ENCODE data around the gene MAGEA2.
"Not testable (repeated sequence)": the region's sequence is repeated elsewhere in the genome, so short reads cannot be mapped to it uniquely, and the experiment has no call there.

MAGEA2 gene

GRCh38 chrX:152735101-152735500, 18.5 kb downstream of the MAGEA2 start:
- no peak for FAIRE-seq
- no peak for TF ChIP-seq CTCF (IDR thresholded peaks at IDR 0.05; ENCODE audit: insufficient read depth, missing control alignments)
- DNase-seq (ENCODE audit: insufficient read length, low spot score), result no peak

DNA sequence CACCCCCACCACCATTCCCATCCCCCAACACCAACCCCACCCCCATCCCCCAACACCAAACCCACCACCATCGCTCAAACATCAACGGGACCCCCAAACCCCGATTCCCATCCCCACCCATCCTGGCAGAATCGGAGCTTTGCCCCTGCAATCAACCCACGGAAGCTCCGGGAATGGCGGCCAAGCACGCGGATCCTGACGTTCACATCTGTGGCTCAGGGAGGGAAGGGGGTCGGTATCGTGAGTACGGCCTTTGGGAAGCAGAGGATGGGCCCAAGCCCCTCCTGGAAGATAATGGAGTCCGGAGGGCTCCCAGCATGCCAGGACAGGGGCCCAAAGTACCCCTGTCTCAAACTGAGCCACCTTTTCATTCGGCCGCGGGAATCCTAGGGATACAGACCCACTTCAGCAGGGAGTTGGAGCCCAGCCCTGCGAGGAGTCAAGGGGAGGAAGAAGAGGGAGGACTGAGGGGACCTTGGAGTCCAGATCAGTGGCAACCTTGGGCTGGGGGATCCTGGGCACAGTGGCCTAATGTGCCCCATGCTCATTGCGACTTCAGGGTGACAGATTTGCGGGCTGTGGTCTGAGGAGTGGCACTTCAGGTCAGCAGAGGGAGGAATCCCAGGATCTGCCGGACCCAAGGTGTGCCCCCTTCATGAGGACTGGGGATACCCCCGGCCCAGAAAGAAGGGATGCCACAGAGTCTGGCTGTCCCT, 19.3 kb downstream of the MAGEA2 start:
- not testable (repeated sequence) for DNase-seq (ENCODE audit: insufficient read length, low spot score); FAIRE-seq

GRCh38 chrX:152733261-152733975, 20.2 kb downstream of the MAGEA2 start, which contains the start of the genes CSAG1 and MAGEA12:
Gene CSAG1 (minus strand): TSS chrX:152733721. CDS start chrX:152732460, 1,261 bp downstream.
Gene MAGEA12 (plus strand): TSS chrX:152733757. CDS start chrX:152736162, 2,405 bp downstream.
- FAIRE-seq (no peak), DNase-seq (ENCODE audit: insufficient read length, low spot score) (peak; percentile 53)
- no peak for TF ChIP-seq CTCF (IDR thresholded peaks at IDR 0.05; ENCODE audit: insufficient read depth, missing control alignments)

- no peak for DNase-seq (ENCODE audit: insufficient read length, low spot score)
- FAIRE-seq, result no peak
- no peak for TF ChIP-seq CTCF (IDR thresholded peaks at IDR 0.05; ENCODE audit: insufficient read depth, missing control alignments)
Measured at GRCh38 chrX:152725409-152725808, 28.2 kb downstream of the MAGEA2 start.

DNA sequence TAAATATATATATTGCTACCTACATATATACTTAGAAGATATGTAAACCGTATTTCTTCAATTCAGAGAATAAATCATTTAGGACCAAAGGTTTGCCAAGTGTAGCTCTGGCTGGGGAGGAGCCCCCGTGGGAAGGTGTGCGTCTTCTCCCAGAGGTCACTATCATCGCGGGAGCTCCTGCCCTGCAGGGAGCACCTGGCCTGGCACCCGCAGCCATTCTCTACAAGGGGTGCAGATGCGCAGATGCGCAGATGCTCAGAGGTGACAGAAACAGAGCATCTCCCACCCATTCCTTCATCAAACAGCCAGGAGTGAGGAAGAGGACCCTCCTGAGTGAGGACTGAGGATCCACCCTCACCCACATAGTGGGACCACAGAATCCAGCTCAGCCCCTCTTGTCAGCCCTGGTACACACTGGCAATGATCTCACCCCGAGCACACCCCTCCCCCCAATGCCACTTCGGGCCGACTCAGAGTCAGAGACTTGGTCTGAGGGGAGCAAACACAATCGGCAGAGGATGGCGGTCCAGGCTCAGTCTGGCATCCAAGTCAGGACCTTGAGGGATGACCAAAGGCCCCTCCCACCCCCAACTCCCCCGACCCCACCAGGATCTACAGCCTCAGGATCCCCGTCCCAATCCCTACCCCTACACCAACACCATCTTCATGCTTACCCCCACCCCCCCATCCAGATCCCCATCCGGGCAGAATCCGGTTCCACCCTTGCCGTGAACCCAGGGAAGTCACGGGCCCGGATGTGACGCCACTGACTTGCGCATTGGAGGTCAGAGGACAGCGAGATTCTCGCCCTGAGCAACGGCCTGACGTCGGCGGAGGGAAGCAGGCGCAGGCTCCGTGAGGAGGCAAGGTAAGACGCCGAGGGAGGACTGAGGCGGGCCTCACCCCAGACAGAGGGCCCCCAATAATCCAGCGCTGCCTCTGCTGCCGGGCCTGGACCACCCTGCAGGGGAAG, 39.5 kb downstream of the MAGEA2 start, which contains the start of gene MAGEA2B:
Gene MAGEA2B, plus strand, starts transcription at position 814 of the 973 bp plus-strand sequence. CDS start 2,479 bp downstream, outside the sequence.
- peak; percentile 95 for FAIRE-seq

DNA sequence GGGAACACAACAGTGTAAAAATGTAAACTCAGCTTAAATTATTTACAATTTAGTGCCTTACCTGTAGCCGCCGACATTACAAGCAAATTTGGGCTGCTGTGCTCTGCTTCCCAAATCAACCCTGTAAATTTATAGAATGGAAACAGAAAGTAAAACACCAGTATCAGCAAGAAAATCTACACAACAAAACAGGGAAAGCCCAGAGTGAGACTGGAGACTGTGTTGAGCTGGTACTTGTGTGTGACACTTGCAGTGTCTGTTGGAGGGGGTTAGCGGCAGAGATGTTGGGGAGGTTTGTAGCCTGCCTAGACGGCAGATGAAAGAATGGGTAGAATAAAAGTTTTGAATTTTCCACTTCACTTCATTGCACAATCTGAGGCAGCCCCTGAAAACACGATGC, 40.4 kb downstream of the MAGEA2 start:
- peak; percentile 89 for FAIRE-seq
- not testable (repeated sequence) for DNase-seq (ENCODE audit: insufficient read length, low spot score)

More for the DNA sequence above, 39.5 kb downstream of the MAGEA2 start, which contains the start of gene MAGEA2B:
- DNase-seq (ENCODE audit: insufficient read length, low spot score), result not testable (repeated sequence)

DNA sequence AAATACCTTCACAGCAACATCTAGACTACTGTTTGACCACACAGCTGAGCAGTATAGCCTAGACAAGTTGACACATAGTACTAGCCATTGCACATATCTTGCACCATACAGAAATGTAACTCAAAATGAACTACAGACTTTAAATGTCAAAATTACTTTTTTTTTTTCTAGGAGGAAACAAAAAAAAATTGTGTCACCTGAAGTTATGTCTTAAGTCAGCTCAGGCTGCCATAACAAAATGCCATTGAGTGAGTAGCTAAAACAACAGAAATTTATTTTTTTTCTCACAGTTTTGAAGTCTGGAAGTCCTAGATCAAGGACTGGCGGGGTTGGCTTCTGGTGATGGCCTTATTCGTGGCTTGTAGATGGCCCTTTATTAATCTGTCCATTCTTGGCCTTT, 44.5 kb downstream of the MAGEA2 start, which contains the start of gene CSAG2:
Gene CSAG2, minus strand, starts transcription at position 101 of the 400 bp plus-strand sequence. CDS start 161 bp downstream, outside the sequence.
- FAIRE-seq; DNase-seq (ENCODE audit: insufficient read length, low spot score): not testable (repeated sequence)

- DNase-seq (ENCODE audit: insufficient read length, low spot score); FAIRE-seq: not testable (repeated sequence)
Measured at GRCh38 chrX:152706500-152706899, 47.1 kb downstream of the MAGEA2 start.

DNA sequence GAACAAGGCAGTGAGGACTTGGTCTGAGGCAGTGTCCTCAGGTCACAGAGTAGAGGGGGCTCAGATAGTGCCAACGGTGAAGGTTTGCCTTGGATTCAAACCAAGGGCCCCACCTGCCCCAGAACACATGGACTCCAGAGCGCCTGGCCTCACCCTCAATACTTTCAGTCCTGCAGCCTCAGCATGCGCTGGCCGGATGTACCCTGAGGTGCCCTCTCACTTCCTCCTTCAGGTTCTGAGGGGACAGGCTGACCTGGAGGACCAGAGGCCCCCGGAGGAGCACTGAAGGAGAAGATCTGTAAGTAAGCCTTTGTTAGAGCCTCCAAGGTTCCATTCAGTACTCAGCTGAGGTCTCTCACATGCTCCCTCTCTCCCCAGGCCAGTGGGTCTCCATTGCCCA, 53.3 kb downstream of the MAGEA2 start:
- not testable (repeated sequence) for FAIRE-seq; DNase-seq (ENCODE audit: insufficient read length, low spot score)
